ENCODE measurements around the gene ABCB10.
A peak's percentile ranks its signal among the peaks of the same experiment; 100 is the strongest.
"Not testable (repeated sequence)": the region's sequence is repeated elsewhere in the genome, so short reads cannot be mapped to it uniquely, and the experiment has no call there.

Gene ABCB10

GRCh38 chr1:229570891-229571516 lies 12.5 kb upstream of the ABCB10 start:
- no peak for DNase-seq

GRCh38 chr1:229570305-229570704 lies 11.8 kb upstream of the ABCB10 start:
- DNase-seq = no peak

DNA sequence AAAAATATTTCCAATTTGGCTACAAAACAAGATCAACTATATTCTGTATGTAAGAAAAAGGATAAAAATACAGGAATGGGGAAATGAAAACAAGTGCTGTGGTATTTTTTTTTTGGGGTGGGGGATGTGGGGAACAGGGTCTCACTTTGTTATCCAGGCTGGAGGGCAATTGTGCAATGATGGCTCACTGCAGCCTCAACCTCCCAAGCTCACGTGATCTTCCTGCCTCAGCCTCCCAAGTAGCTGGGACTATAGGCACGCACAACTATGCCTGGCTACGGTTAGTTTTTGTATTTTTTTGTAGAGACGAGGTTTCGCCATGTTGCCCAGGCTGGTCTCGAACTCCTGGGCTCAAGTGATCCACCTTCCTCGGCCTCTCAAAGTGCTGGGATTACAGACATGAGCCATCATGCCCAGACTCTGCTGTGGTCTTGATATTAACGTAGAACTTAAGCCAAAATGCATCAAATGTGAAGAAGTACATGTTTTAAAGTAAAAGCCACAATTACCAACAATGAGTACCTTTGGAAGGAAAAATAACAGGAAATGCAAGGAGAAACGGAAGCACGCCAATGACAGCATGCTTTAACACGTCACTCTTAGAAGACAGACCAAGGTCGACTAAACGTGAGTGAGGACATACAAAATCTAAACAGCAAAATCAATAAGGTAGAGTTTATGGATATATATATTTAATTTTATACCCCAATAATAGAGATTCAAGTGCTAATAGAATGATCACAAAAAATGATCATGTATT lies 8.8 kb upstream of the ABCB10 start:
- DNase-seq = no peak

- no peak for DNase-seq
Observed at GRCh38 chr1:229563701-229564100, 5.2 kb upstream of the ABCB10 start.

DNA sequence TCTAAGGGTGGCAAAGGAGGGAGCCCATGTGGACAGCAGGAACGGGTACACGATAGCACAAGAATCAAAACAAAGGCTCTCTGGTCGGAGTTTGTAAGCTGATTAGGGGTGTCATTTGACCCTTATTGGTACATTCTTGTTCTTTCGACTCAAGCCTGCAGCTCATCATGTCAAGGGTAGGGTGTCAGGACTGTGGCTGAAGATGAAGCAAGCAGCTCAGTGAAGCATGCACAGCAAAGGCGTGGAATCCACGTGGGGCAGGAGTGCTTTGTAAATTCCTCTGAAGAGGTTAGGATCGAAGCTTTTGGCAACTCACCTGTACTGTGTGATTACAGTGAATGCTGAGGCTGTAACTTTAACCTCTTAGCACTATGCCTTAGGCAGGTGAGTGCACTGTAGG lies 4.7 kb upstream of the ABCB10 start:
- DNase-seq = no peak

DNA sequence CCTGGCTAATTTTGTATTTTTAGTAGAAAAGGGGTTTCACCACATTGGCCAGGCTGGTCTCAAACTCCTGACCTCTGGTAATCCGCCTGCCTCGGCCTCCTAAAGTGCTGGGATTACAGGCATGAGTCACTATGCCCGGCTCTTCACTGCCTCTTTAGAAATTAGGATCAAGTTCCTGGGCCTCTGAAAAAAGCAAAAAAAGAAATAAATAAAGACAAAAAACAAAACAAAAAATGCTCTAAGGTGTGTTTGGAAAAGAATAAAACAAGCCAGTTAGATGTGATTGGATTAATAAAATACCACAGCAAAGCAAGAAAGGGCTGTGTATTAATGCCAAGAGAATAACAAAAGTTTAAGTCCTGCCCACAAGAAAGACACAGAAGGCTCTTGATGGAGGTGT lies 4.2 kb upstream of the ABCB10 start:
- no peak for DNase-seq

DNA sequence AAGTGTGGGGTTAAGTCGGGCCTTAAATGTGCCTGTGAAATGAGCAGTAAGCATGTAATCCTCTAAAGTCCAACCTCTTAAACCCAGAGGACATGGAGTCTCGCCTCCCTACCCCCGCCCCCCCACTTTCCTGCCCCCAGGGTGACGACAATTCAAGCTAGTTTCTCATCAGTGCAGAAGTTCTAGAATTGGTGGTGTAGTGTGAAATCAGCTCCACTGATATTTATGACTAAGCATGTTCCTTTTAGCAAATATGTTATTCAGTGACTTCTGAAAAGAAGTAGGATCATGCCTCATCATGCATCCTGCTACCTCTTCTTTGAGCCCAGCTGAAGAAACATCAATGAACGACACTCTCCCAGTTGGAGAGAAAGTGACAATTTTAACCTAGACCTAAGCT lies 2.6 kb upstream of the ABCB10 start:
- no peak for DNase-seq

DNA sequence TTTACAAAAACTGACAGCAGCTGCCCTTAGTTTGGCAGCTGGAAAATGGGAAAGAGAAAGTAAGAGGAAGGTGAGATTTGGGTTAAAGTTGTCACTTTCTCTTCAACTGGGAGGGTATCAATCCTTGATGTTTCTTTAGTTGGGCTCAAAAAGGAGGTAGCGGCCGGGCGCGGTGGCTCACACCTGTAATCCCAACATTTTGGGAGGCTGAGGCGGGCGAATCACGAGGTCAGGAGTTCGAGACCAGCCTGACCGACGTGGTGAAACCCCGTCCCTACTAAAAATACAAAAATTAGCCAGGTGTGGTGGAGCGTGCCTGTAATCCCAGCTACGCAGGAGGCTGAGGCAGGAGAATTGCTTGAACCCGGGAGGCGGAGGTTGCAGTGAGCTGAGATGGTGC lies 1.6 kb upstream of the ABCB10 start:
- DNase-seq = not testable (repeated sequence)

DNA sequence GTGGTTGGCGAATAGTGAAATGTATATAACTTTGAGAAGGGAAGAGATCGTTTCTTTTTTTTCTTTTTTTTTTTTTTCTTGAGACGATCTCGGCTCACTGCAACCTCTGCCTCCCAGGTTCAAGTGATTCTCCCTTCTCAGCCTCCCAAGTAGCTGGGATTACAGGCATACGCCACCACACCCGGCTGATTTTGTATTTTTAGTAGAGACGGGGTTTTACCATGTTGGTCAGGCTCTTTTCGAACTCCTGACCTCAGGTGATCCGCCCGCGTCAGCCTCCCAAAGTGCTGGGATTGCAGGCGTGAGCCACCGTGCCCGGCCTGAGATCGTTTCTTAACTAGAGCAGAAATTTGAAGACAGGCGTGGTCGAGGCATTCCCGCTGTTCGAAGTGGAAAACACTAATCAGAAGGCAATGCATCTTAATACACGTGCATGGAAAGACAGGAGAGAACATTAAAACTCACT lies 862 bp upstream of the ABCB10 start:
- DNase-seq = peak in 1 of 2 experiments; percentile 33

DNA sequence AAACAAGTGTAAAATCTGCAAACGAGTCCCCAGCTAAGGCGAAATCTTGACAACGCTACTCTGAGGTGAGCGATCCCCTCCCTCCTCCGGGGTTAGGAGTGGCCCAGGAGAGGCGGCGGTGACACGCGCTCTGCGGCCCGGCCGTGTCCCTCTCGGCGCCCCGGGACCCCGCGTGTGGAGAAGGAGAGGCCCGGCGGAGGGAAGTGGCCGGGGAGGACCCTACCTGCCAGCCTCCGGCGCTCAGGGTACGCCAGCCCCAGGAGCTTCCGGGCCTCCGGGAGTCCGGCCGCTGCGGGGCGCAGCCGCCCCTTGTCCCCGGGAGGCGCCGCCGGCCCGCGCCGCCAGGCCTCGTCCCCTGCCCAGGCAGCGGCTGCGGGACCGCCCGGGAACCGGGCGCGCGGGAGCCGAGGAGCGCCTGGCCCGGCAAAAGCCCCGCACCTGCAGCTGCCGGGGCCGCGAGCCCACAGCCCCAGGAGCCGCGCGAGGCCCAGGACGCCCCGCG lies 543 bp downstream of the ABCB10 start:
- peak; percentile 59 to 68 for DNase-seq

GRCh38 chr1:229557200-229557850 lies 1.2 kb downstream of the ABCB10 start:
- DNase-seq = no peak

DNA sequence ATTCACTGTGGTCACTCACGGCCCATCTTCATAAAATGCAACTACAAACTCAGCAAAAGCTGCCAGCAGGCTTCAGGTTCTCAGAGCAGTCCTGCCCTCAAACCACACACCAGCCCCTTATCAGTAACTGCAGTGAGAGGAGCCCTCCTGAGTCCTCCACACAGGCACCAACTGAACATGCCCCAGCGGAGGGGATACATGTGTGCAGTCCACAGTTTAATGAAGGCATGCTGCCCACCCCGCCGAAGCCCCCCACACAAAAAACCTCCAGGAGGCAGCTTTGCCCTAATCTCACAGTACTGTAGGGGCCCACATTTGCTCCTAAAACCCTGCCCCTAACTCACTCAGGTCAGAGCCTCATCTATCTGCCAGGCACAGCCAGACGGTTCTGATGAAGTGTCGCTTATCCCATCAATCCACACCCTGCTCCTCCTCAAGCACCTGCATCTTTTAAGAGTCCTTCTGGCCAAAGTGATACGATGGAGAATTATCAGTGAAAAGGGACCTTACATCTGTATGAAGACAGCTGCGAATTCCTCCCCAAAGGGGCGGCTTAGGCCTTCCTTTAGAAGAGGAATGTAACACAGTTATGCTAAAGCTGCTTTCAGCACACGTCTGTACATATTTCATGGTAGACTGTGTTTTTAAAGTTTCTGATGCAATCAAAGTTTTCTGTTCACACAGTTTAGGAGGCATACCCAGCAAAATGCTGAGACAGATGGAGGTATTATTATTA lies 3.5 kb downstream of the ABCB10 start:
- DNase-seq = no peak

DNA sequence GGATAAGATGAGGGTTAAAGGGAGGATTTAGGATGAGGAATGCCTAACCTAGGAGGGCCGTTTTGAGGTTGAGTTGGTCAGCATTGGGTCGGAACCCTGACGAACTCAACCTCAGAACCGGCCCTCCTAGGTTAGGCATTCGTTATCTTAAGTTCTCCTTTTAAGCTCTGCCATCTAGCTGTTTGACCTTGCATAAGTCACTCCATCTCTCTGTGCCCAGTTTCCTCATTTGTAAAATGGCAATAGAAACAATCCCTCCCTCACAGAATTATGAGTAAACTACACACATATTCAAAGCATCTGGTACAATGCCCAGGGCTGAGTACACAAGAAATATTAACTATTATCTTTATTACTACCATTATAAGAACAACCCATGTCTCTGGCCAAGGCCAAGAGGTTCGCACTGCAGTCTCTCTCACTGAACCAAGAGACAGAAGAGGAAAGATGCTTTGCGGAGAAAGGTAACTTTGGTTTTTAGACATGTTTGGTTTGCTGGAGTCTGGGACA lies 4.8 kb downstream of the ABCB10 start:
- no peak for DNase-seq

- no peak for DNase-seq
Observed at GRCh38 chr1:229552732-229553131, 5.8 kb downstream of the ABCB10 start.

- DNase-seq = no peak
Observed at GRCh38 chr1:229550812-229551567, 7.5 kb downstream of the ABCB10 start.

DNA sequence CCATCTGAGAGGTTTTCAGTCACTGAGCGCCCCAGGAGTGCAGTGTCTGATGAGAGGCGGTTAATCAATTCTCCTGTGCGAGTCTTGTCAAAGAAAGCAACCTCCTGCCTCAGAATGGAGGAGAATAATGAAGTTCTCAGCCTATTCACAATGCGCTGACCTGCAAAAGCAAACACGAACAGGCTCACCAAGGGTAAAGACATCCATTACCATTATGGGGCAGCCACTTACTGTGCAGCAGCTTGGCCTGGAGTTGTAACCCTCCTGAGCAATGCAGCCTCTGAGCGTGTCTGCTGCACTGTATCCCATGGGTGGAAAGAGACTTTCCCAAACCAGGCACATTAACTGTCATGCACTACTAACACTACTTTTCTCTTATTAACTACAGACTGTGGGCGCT lies 11.0 kb downstream of the ABCB10 start:
- DNase-seq = no peak

- no peak for DNase-seq
Observed at GRCh38 chr1:229544587-229544986, 13.9 kb downstream of the ABCB10 start.

DNA sequence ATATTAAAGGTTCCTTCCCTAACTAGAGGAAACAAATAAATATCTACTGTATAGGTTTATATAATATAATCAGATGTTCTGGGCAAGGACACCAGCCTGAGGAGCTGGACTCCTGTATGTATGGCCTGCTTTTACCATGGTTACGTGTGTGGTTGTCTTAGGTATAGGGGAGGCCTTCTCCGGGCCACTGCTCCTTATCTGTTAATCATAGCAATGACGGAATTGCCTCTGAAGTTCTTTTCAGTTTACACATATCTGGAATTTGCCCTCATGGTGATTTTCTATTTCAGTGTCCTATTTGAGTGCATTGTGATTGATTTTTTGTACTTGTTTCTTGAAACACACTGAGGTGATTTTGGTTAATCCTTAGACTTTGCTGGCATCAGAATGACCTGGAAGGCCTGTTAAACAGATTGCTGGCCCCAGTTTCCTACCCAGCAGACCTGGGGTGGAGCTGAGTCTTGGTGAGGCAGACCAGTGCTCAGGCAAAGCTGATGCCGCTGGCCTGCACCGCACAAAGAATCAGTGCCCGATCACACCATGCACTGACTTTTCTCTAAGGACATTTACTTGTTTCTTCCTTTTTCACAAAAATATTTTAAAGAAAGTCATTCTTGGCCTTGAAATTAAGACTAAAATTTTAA lies 18.5 kb downstream of the ABCB10 start:
- DNase-seq = no peak

GRCh38 chr1:229538945-229539344 lies 19.6 kb downstream of the ABCB10 start:
- no peak for DNase-seq

GRCh38 chr1:229537894-229538293 lies 20.6 kb downstream of the ABCB10 start:
- no peak for DNase-seq

DNA sequence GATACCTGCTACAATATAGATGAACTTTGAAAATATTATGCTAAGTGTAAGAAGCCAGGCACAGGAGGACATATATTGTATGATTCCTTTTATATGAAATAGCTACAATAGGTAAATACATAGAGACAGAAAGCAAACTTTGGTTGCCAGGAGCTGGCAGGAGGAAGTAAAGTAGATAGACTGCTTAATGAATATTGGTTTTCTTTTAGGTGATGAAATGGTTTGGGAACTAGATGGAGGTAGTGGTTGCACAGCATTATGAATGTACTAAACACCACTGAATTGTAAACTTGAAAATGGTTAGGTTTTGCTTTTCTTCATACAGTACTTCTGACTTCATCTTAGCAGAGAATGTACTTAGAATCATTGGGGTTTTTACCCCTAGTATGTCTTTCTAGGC lies 21.5 kb downstream of the ABCB10 start:
- no peak for DNase-seq

- no peak for DNase-seq
Observed at GRCh38 chr1:229535230-229535629, 23.3 kb downstream of the ABCB10 start.
